Astrocyte (in vitro differentiated cells and primary cell): ENCODE data around the gene ELP4. TPM values are rescaled to one million over a fixed set of nuclear protein-coding genes. Genes with fewer than 3 reads are reported as not detected.

Experiments used
- DNase-seq: peaks from one replicate; pipeline ENCODE4 v3.0.0-alpha.2; 2010; ENCODE audit warnings: low read depth
- FAIRE-seq: peaks from 2 replicates; lab custom pipeline; 2011; peaks lifted over from hg19 to GRCh38; lab: Jason Lieb, UNC
- H2AFZ ChIP-seq: 2 replicates; pipeline ENCODE4 v1.6.0; 2012; ENCODE audit warnings: low read depth, low read length, inconsistent platforms
- H3K27ac ChIP-seq: 2 replicates; pipeline ENCODE4 v1.5.1; 2011; ENCODE audit warnings: low read depth, low read length, inconsistent platforms
- H3K27me3 ChIP-seq: 2 replicates; pipeline ENCODE4 v1.6.0; 2011; ENCODE audit warnings: low read length, inconsistent platforms; ENCODE audit not compliant: insufficient read depth
- H3K36me3 ChIP-seq: 2 replicates; pipeline ENCODE4 v1.5.1; 2011; ENCODE audit warnings: low read length, inconsistent platforms; ENCODE audit not compliant: insufficient read depth
- H3K4me1 ChIP-seq: 2 replicates; pipeline ENCODE4 v1.5.1; 2011; ENCODE audit warnings: low read length, inconsistent platforms; ENCODE audit not compliant: insufficient read depth
- H3K4me2 ChIP-seq: 2 replicates; pipeline ENCODE4 v1.6.0; 2012; ENCODE audit warnings: low read length, inconsistent platforms
- H3K4me3 ChIP-seq: 2 replicates; pipeline ENCODE4 v1.5.1; 2011; ENCODE audit warnings: low read depth, mild to moderate bottlenecking, low read length, inconsistent platforms; ENCODE audit not compliant: insufficient read depth
- H3K79me2 ChIP-seq: 2 replicates; pipeline ENCODE4 v1.6.0; 2012; ENCODE audit warnings: mild to moderate bottlenecking, low read length, inconsistent platforms; ENCODE audit not compliant: insufficient read depth
- H3K9ac ChIP-seq: 2 replicates; pipeline ENCODE4 v1.6.0; 2012; ENCODE audit warnings: mild to moderate bottlenecking, low read length, inconsistent platforms
- H3K9me3 ChIP-seq: 2 replicates; pipeline ENCODE4 v1.5.1; 2012; ENCODE audit warnings: low read depth, mild to moderate bottlenecking, low read length, inconsistent platforms; ENCODE audit not compliant: insufficient read depth
- H4K20me1 ChIP-seq: 2 replicates; pipeline ENCODE4 v1.6.0; 2012; ENCODE audit warnings: low read length, inconsistent platforms; ENCODE audit not compliant: insufficient read depth
- H3K27ac Mint-ChIP-seq: one replicate; pipeline ENCODE4 v1.8.0; 2021; ENCODE audit warnings: mild to moderate bottlenecking, mixed read lengths; ENCODE audit not compliant: unreplicated experiment
- H3K27me3 Mint-ChIP-seq: one replicate; pipeline ENCODE4 v1.8.0; 2021; ENCODE audit warnings: low read depth, mixed read lengths; ENCODE audit not compliant: unreplicated experiment
- H3K36me3 Mint-ChIP-seq: one replicate; pipeline ENCODE4 v1.8.0; 2021; ENCODE audit warnings: low read depth, mixed read lengths; ENCODE audit not compliant: unreplicated experiment
- H3K4me1 Mint-ChIP-seq: one replicate; pipeline ENCODE4 v1.8.0; 2021; ENCODE audit warnings: low read depth, mixed read lengths; ENCODE audit not compliant: unreplicated experiment
- H3K4me3 Mint-ChIP-seq: one replicate; pipeline ENCODE4 v1.8.0; 2021; ENCODE audit warnings: mild to moderate bottlenecking, moderate library complexity, mixed read lengths; ENCODE audit not compliant: unreplicated experiment
- H3K9me3 Mint-ChIP-seq: one replicate; pipeline ENCODE4 v1.8.0; 2021; ENCODE audit warnings: mild to moderate bottlenecking, mixed read lengths; ENCODE audit not compliant: unreplicated experiment
- EZH2 ChIP-seq: IDR thresholded peaks from 2 replicates; pipeline ENCODE4 v1.6.1; 2012; ENCODE audit warnings: mild to moderate bottlenecking, low read length, inconsistent platforms; ENCODE audit not compliant: insufficient read depth
- total RNA-seq: library from RNA; stranded (reverse); gene quantifications from 2 replicates; pipeline ENCODE4 v1.2.1, GENCODE V29; 2021
- TF ChIP-seq, protein P1 (sequence below): IDR thresholded peaks from 2 replicates; pipeline ENCODE4 v1.5.1; 2011; ENCODE audit warnings: low read depth, mild to moderate bottlenecking, inconsistent platforms, low read length, moderate library complexity; ENCODE audit not compliant: insufficient read depth

The ELP4 gene
- total RNA-seq, 1 donor from 2014 or later, result 12.9 TPM

DNA sequence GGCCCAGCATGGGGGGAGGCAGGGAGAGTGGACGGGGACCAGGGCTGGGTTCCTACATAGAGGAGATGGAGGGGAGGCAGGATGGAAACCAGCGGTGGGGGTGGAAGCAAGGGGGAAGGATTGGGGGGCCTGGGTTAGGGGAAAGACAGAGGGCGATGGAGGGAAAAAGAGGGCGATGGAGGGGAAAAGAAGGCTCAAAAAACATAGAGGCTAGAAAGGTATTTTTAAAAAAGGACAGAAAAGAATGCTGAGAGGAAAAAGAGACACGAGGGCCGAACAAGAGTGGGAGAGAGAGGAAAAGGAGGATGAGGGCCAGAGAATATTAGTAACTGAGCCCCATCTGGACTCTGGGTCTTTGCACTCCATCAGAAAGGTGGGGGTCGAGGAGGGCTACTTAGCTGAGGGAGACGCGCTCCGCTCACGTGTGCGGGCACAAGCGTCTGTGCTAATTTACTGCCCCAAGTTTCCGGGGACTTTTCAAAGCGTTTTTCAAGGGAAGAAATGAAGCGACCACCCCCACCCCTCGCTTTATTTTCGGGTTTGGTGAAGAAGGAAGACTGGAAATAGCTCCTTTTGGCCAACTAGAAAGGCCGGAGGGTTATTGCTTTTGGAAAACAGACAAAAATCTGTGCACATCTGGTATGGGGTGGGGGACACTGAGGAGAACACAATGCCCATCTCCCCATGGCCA lies 287.1 kb downstream of the ELP4 start:
- peaks cover 2% of the 10 kb centered on the region for H3K4me1 Mint-ChIP-seq
- peaks cover 5% of the 10 kb centered on the region for H3K36me3 Mint-ChIP-seq
- peak overlapping the region; percentile 66 for H3K27ac Mint-ChIP-seq
- Histone ChIP-seq H3K4me3 (no peak overlapping the region), H3K9ac (no peak overlapping the region), H3K27me3 (peaks cover 36% of the 10 kb centered on the region), H3K36me3 (peaks cover 11% of the 10 kb centered on the region), H3K4me1 (peaks cover 15% of the 10 kb centered on the region), H3K9me3 (no peaks in the 10 kb centered on the region), H4K20me1 (no peaks in the 10 kb centered on the region), H3K4me2 (peak overlapping the region; percentile 68), H3K27ac (no peak overlapping the region), H2AFZ (no peak overlapping the region), H3K79me2 (peaks cover 28% of the 10 kb centered on the region)
- TF ChIP-seq, protein P1, sequence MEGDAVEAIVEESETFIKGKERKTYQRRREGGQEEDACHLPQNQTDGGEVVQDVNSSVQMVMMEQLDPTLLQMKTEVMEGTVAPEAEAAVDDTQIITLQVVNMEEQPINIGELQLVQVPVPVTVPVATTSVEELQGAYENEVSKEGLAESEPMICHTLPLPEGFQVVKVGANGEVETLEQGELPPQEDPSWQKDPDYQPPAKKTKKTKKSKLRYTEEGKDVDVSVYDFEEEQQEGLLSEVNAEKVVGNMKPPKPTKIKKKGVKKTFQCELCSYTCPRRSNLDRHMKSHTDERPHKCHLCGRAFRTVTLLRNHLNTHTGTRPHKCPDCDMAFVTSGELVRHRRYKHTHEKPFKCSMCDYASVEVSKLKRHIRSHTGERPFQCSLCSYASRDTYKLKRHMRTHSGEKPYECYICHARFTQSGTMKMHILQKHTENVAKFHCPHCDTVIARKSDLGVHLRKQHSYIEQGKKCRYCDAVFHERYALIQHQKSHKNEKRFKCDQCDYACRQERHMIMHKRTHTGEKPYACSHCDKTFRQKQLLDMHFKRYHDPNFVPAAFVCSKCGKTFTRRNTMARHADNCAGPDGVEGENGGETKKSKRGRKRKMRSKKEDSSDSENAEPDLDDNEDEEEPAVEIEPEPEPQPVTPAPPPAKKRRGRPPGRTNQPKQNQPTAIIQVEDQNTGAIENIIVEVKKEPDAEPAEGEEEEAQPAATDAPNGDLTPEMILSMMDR, result no peak
- no peak for TF ChIP-seq EZH2
- H3K27me3 Mint-ChIP-seq, result peaks cover 66% of the 10 kb centered on the region
- peaks cover 17% of the 10 kb centered on the region for H3K9me3 Mint-ChIP-seq
- no peak for DNase-seq
- FAIRE-seq, result no peak
- H3K4me3 Mint-ChIP-seq, result peak overlapping the region; percentile 34

DNA sequence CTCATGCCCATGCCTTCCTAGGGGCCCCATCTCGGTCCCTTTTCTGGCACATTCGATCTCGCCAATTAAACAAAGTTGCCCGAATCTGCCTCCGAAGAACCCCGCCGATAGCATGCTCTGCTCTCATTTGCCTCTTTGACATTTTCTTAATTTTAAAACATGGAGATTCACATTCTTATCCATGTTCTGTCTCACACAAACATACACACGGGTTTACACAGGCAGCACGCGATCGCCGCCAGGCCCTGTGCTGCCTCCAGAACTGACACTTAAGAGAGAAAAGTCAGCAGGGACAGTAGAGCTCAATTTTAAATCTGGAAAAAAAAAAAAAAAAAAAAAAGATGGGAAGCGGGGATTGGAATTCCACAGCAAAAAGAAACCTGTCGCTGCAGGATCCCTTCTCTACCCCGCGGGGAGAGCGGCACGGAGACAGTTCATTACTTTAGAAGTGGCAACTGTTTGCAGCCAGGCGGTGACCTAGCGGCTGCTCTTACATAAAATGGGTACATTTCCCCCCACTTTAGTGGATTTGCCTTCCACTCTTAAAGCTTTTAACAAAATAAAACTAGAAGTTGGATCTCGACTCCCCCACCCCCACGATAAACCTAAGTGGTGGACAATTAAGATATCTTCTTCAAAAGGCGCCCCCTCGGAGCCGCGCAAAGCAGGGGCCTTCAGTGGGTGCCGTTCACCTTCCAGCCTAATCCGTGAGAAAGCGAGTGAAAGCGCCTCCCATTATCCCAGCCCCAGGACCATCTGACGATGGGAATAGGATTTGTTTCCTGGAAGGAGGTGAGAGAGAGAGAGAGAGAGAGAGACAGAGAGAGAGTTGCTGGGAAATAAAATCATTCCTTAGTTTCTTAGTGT lies 287.9 kb downstream of the ELP4 start:
- H3K4me3 ChIP-seq, result no peak overlapping the region
- TF ChIP-seq EZH2, result peak; percentile 16
- TF ChIP-seq, protein P1, result no peak
- Mint-ChIP-seq H3K36me3 (peaks cover 5% of the 10 kb centered on the region), H3K4me3 (peak overlapping the region; percentile 40), H3K9me3 (peaks cover 17% of the 10 kb centered on the region), H3K27ac (no peak overlapping the region), H3K4me1 (peaks cover 2% of the 10 kb centered on the region), H3K27me3 (peaks cover 72% of the 10 kb centered on the region)
- H3K4me1 ChIP-seq, result peaks cover 15% of the 10 kb centered on the region
- peak overlapping the region; percentile 68 for H3K4me2 ChIP-seq
- H3K27ac ChIP-seq, result peak overlapping the region; percentile 1
- DNase-seq (no peak), FAIRE-seq (no peak)
- H4K20me1 ChIP-seq, result no peaks in the 10 kb centered on the region
- peak overlapping the region; percentile 9 for H2AFZ ChIP-seq
- no peaks in the 10 kb centered on the region for H3K9me3 ChIP-seq
- H3K27me3 ChIP-seq, result peaks cover 38% of the 10 kb centered on the region
- peaks cover 36% of the 10 kb centered on the region for H3K79me2 ChIP-seq
- H3K9ac ChIP-seq, result peak overlapping the region; percentile 18
- peaks cover 12% of the 10 kb centered on the region for H3K36me3 ChIP-seq
